Prostate gland (tissue), 2 donors: ENCODE data around the gene AAMP.

Source experiments
- POLR2A ChIP-seq: fragments of 450-650 bp; IDR thresholded peaks from one replicate; pipeline ENCODE4 v1.6.1; 2016; ENCODE audit warnings: antibody characterized with exemption, mild to moderate bottlenecking
- TF ChIP-seq, protein P1 (sequence below), 4 experiments: fragments of 200-600 bp in 2 of 4; fragments of 450-650 bp in 2 of 4; sonication (generic) in 2 of 4; IDR thresholded peaks; 1 replicate in 3 of 4; 2 replicates in 1 of 4; pipeline ENCODE4 v1.5.1; 2016 to 2019; ENCODE audit warnings: antibody characterized with exemption in 4 of 4, mild to moderate bottlenecking in 2 of 4, moderate library complexity in 2 of 4

DNA sequence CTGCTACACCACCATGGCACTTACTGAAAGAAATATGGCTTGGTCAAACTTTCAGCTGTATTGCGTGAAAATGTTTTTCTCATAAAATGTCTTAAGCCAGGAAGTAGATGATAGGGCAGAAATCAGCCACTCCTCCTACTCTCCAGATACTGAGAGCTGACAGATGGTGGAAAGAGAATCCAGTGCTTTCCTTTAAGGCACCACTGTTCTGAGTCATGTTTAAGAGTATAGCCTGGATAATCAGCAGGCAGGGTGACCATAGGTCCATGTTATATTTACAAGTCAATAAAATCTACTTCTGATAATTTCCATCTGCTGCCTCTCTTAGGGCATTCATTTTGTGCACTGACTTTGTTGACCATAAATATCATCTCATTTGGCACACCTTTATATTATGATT is 31.1 kb downstream of the AAMP start:
- no peak for TF ChIP-seq POLR2A
- TF ChIP-seq, protein P1, sequence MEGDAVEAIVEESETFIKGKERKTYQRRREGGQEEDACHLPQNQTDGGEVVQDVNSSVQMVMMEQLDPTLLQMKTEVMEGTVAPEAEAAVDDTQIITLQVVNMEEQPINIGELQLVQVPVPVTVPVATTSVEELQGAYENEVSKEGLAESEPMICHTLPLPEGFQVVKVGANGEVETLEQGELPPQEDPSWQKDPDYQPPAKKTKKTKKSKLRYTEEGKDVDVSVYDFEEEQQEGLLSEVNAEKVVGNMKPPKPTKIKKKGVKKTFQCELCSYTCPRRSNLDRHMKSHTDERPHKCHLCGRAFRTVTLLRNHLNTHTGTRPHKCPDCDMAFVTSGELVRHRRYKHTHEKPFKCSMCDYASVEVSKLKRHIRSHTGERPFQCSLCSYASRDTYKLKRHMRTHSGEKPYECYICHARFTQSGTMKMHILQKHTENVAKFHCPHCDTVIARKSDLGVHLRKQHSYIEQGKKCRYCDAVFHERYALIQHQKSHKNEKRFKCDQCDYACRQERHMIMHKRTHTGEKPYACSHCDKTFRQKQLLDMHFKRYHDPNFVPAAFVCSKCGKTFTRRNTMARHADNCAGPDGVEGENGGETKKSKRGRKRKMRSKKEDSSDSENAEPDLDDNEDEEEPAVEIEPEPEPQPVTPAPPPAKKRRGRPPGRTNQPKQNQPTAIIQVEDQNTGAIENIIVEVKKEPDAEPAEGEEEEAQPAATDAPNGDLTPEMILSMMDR (IDR thresholded peaks at IDR 0.05) = no peak
